Glutamatergic neuron (in vitro differentiated cells): ENCODE results near the gene GID8. TPM values are rescaled to one million over a fixed set of nuclear protein-coding genes. Genes with fewer than 3 reads are reported as not detected.

Experiments used
- DNase-seq: peaks from one replicate; pipeline ENCODE4 v3.0.0; 2022
- H3K27ac Mint-ChIP-seq: one replicate; pipeline ENCODE4 v1.8.0; 2020; ENCODE audit warnings: mild to moderate bottlenecking, mixed read lengths, inconsistent platforms; ENCODE audit not compliant: unreplicated experiment
- H3K27me3 Mint-ChIP-seq: one replicate; pipeline ENCODE4 v1.8.0; 2020; ENCODE audit warnings: mild to moderate bottlenecking, moderate library complexity, mixed read lengths, inconsistent platforms; ENCODE audit not compliant: unreplicated experiment
- H3K36me3 Mint-ChIP-seq: one replicate; pipeline ENCODE4 v1.8.0; 2020; ENCODE audit warnings: mild to moderate bottlenecking, mixed read lengths, inconsistent platforms; ENCODE audit not compliant: unreplicated experiment
- H3K4me1 Mint-ChIP-seq: one replicate; pipeline ENCODE4 v1.8.0; 2020; ENCODE audit warnings: mild to moderate bottlenecking, low read depth, mixed read lengths, inconsistent platforms; ENCODE audit not compliant: unreplicated experiment
- H3K4me3 Mint-ChIP-seq: one replicate; pipeline ENCODE4 v1.8.0; 2020; ENCODE audit warnings: mild to moderate bottlenecking, mixed read lengths, inconsistent platforms; ENCODE audit not compliant: unreplicated experiment
- H3K9me3 Mint-ChIP-seq: one replicate; pipeline ENCODE4 v1.8.0; 2020; ENCODE audit warnings: mild to moderate bottlenecking, moderate library complexity, mixed read lengths, inconsistent platforms; ENCODE audit not compliant: unreplicated experiment
- CTCF ChIP-seq: fragments of 200-600 bp; sonication (generic); IDR thresholded peaks from one replicate; pipeline ENCODE4 v1.5.0; 2021; ENCODE audit not compliant: partially characterized antibody, unreplicated experiment
- total RNA-seq: library from RNA; stranded (reverse); fragmentation: NEBNext Ultra II Directional; extraction: Animal tissue kit (Norgen Biotek cat#: 25700); gene quantifications from one replicate; pipeline ENCODE4 v1.2.1, GENCODE V29; 2021; ENCODE audit not compliant: unreplicated experiment

Gene GID8
- total RNA-seq, 1 donor from 2014 or later: 57.8 TPM

- no peak overlapping the region for H3K4me3 Mint-ChIP-seq
- peak overlapping the region; percentile 43 for H3K27ac Mint-ChIP-seq
- H3K9me3 Mint-ChIP-seq: peaks cover 5% of the 10 kb centered on the region
- no peak for TF ChIP-seq CTCF
- DNase-seq: no peak
- peaks cover 46% of the 10 kb centered on the region for H3K4me1 Mint-ChIP-seq
- peaks cover 6% of the 10 kb centered on the region for H3K27me3 Mint-ChIP-seq
- H3K36me3 Mint-ChIP-seq: no peaks in the 10 kb centered on the region
These were observed 26.2 kb upstream of the GID8 start for GRCh38 chr20:62911701-62912280.

- Mint-ChIP-seq H3K27ac (peak overlapping the region; percentile 82), H3K4me3 (peak overlapping the region; percentile 64), H3K4me1 (peaks cover 55% of the 10 kb centered on the region), H3K27me3 (peaks cover 6% of the 10 kb centered on the region), H3K9me3 (peaks cover 5% of the 10 kb centered on the region), H3K36me3 (no peaks in the 10 kb centered on the region)
- TF ChIP-seq CTCF: no peak
- DNase-seq: no peak
These were observed 24.8 kb upstream of the GID8 start for GRCh38 chr20:62913043-62913630.

GRCh38 chr20:62914436-62914835 lies 23.5 kb upstream of the GID8 start:
- TF ChIP-seq CTCF: no peak
- peak overlapping the region; percentile 92 for H3K4me3 Mint-ChIP-seq
- peaks cover 64% of the 10 kb centered on the region for H3K4me1 Mint-ChIP-seq
- H3K36me3 Mint-ChIP-seq: no peaks in the 10 kb centered on the region
- peak; percentile 63 for DNase-seq
- peak overlapping the region; percentile 99 for H3K27ac Mint-ChIP-seq
- peaks cover 6% of the 10 kb centered on the region for H3K27me3 Mint-ChIP-seq
- peaks cover 5% of the 10 kb centered on the region for H3K9me3 Mint-ChIP-seq

GRCh38 chr20:62914970-62915457 lies 22.9 kb upstream of the GID8 start:
- Mint-ChIP-seq H3K27ac (peak overlapping the region; percentile 99), H3K4me1 (peaks cover 66% of the 10 kb centered on the region), H3K27me3 (peaks cover 6% of the 10 kb centered on the region), H3K36me3 (no peaks in the 10 kb centered on the region), H3K9me3 (peaks cover 5% of the 10 kb centered on the region), H3K4me3 (peak overlapping the region; percentile 92)
- DNase-seq: peak; percentile 58
- no peak for TF ChIP-seq CTCF
